GM19395 (cell line): ENCODE measurements around the gene ALDH3A1.

Experiments used
- ATAC-seq: cut with Tn5 transposase; IDR thresholded peaks from one replicate; pipeline ENCODE4 v1.9.1; 2021; ENCODE audit warnings: mild to moderate bottlenecking, moderate library complexity; ENCODE audit not compliant: unreplicated experiment

Gene ALDH3A1

DNA sequence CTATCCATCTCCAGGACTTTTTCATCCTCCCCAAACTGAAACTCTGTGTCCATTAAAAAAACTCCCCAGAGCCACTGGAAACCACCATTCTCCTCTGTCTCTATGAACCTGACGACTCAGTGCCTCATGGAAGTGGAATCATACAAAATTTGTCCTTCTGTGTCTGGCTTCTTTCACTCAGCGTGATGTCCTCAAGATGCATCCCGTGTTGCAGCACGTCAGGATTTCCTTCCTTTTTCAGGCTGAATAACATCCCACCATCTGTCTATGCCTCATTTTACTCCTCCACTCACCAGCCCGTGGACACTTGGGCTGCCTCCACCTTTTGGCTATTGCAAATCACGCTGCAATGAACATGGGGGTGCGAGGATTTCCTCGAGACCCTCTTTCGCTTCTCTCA is 12.6 kb upstream of the ALDH3A1 start:
- no peak for ATAC-seq

DNA sequence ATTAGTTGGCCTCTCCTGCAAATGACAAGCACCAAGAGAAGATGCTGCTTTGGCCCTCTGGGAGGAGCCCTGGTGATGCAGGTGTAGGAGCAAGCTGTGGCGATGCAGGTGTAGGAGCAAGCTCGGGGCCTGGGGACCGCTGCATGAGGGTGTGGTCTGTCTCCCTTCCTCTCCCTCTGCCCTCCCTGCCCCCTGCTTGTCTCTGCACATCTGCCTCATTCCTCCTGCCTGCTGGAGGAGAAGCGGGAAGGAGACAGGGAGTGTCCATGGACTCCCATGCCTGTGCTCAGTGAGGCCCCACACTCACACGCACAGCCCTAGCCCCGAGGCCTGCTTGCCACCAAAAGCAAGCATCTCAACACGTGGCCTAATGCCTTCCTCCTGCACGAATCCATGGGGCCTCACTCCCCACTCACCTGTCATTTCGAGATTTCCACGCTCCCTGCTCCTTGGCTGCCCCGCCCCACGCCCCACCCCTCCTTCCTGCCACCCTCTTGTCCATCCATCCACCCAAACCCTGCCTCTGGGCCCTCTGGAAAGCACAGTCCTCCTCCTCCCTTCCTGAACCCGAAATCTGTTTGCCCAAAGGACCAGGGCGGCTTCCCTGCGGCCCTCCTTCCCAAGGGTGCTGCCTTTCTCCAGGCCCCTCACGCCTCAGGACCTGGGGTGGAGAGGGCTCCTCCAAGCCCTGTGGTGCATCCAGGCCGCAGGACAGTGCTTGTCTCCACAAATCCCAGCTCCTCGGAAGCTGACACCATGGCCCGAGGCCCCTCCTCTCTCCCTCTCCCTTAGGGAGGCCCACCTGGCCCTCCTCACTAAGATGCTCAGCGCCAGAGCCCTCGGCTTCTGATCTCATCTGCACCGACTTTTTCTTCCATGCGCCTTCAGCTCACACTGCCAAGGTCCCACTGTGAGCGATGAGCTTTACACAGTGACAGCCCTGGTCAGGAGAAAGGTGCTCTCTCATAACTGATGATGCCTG is 11.8 kb upstream of the ALDH3A1 start:
- ATAC-seq = no peak

DNA sequence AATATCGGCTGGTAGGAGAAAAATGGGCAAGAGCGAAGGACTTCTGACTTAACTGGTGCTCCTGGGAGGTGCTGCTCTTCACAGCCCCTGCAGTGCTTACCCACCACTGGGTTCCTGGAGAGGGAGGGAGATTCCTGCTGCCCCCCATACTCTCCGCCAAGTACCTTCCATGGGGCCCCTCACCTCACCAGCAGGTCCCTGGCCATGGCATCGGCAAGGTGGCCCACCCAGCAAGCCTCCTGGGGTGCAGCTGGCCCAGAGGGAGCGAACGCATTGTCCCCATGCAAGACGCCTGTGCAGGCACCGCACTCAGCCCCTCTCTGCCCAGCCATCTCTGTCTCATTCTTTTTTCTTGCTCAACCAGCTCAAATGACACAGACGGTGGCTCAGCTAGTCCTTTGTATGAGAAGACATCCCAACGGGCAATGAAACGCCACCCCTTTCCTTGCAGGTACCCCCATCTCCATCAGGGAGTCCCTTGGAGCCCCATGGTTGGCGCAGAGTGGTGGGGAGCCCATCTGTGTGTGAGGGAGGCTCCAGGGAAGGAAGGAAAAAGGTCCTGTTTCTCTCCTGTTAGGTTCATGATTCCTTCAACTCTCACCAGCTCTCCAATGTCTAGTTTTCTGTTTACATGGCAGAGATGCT is 9.6 kb upstream of the ALDH3A1 start:
- no peak for ATAC-seq

DNA sequence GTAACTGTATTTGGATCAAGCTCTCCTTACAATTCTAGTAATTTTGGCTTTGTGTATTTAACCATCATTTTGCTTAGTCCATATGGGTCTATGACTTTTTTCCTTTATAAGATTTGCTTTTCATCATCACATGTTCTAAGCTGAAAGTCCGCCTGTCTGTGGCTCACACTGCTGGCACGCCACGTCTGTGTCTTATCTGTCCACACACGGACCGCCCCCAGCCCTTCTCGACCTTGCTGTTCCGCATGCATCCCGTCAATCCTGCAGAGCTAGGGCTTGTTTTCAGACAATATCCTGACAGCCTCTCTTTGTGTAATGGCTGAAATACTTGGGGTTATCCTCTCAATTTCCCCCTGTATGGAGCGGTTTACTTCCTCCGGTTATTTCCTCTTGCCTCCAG is 8.4 kb upstream of the ALDH3A1 start:
- ATAC-seq = no peak

DNA sequence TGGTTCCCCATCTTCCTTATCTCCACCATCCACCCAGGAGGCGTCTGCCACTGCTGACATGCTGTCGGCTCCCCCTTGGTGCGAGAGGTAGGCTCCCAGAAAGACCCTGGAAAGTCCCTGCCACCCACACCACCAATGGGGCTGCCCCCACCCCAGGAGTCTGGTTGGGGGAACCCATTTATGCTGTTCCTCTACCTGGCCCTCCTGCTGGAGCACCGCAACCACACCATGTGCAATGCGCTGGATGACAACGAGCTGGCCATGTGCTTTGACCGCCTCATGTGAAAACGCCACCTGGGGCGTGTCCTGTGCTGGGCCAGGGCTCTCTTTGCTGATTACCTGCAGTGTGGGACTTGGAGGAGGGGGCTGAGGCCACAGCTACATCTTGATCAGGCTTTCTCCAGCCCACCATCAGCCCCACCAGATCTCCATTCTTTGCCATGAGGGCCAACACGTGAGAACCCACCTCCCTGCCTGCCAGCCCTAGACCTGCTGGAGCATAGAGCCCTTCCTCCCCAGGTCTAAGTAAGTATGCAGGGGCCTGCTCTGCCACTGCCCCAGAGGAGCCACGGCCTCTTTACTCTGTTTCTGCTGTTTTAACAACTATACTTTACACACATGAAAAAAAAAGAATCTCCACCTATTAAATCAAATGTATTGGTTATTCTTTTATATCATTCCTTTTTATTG is 7.9 kb upstream of the ALDH3A1 start:
- no peak for ATAC-seq

DNA sequence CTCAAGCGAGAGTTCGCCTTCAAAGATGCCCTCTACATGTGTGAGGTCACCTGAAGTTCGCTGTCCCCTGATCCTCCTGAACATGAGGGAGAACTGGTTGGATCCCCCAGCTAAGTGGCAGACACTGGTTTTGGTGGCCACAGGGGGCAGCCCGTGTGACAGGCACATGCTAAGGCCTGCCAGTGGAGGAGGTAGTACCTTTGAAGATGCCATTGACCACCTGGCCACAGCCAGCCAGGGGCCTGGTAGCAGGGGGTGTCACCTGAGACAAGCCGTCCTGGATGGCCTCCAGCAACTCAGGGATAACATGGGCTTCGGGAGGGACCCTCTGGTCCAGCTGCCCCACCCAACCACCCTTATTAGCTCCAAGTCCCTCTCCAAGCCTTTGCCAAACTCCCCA is 7.3 kb upstream of the ALDH3A1 start:
- ATAC-seq = no peak

DNA sequence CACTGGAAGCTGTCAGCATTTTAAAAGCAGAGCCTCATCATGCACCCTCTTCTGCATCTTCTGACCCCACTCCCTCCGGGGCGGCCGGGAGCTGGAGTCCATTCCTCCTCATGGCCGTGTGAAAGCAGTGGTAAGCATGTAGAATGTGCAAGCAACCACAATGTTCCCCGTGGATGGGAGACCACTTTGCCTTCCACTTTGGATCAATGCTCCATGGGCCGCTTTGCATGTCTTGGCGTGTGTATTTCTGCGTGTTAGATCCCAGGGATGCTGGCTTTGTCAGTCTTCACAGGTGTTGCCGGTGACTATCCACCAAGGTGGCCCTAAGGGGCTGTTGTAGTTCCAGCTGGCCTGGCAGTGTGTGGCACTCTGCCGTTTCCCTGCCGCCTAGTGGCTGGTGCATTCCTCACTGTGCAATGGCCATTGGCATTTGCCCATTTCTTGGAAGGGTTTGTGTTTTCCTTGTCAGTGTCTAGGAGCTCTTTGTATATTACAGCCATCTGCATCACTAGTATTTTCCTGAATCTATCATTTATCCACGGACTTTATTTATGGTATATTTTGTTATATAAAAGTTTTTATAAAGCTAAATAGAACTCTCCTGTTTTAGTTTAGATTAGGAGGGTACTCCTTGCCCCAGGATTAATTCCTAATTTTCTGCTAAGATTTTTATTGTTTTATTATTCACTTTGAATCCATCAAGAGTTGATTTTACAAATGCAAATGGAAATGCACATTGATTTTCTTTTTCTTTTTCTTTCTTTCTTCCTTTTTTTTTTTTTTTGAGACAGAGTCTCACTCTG is 5.8 kb upstream of the ALDH3A1 start:
- ATAC-seq = no peak

DNA sequence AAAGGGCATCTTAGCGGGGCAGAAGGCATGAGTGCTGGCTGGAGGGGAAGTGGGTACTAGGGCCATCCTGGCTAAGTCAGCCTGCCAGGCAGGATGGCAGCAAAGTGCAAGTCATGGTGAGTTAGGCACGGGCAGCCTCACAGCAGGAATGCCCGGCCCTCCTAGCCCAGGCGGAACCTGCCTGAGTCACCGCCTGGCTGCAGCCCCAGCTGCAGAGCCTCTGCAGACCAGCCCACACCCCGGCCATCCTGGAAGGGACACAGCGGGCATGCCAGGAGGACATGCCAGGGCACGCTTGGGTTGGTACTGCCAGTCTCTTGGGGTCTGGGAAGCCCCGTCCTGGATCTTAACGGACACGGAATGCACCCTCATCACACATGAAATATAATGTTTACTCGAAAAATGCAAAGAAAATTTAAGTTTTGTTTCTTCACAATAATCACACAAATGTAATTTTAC is 5.0 kb upstream of the ALDH3A1 start:
- ATAC-seq = no peak

DNA sequence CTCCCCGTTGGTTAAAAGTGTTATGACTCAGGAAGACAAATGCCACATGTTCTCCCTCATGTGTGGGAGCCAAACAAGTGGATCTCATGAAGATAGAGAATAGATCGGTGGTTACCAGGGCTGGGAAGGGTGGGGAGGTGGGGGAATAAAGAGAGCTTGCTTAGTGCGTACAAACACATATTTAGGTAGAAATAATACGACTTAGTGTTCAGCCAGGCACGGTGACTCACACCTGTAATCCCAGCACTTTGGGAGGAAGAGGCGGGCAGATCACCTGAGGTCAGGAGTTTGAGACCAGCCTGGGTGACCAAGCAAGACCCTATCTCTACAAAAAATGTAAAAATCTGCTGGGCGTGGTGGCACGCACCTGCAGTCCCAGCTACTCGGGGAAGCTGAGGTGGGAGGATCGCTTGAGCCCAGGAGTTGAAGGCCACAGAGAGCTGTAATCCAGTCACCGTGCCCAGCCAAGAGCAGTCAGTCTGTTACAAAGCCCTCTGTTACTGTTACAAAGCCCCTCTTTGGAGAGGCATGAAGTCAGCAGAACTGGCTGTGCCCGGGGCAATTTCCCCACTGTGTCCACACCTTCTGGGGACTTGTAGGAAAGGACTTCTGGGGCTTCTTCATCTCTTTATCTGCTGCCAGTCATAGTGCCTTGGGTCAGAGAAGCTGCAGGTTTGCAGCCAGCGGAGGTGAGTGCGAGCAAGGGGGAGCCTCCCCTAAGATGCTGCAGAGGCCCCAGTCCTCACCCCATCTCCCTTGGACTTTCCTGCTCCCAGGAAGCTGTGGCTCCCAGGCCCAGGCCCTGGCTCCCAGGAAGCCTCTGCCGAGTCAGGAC is 4.3 kb upstream of the ALDH3A1 start:
- ATAC-seq = no peak

DNA sequence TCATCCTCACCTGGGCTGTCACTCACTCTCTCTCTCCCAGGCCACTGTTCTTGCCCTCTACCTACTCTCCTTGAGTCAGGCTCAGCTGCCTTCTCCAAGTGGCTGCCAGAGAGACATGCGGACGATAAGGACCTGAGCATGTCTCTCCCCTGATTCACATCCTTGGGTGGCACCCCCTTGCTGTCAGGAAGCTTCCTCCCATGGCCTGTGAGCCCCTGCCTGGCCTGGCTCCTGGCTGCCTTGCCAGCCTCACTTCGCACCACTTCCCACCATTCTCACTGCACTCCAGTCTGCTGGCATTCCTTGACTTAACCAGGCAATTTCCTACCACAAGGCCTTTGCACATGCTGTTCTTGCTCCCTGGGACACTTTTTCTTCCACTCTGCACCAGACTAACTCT is 2.7 kb upstream of the ALDH3A1 start:
- ATAC-seq = no peak

DNA sequence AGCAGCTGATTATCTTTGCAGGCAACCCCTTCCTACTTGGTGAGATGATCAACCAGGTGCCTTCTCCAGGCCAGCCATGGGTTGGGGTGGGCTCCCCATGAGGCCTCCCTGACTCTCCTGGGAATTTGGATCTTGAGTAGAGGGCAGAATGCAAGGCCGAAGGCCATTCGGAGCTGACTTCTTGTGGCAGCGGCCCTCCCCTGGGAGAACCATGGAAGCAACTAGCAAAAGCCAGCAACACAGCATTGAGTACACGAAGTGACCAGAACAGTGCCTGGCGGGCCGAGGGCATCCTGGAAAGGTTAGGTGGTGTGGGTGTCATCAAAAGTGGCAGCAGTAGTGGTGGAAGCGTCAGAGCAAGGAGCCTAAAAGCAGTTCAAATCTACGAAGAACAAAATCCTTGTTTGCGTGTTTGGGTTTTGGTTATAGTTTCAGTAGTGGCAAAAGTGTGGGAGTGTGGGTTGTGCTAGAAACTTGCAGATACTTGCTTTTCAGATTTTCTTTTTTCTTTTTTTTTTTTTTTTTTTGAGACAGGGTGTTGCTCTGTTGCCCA is 2.0 kb upstream of the ALDH3A1 start:
- no peak for ATAC-seq

DNA sequence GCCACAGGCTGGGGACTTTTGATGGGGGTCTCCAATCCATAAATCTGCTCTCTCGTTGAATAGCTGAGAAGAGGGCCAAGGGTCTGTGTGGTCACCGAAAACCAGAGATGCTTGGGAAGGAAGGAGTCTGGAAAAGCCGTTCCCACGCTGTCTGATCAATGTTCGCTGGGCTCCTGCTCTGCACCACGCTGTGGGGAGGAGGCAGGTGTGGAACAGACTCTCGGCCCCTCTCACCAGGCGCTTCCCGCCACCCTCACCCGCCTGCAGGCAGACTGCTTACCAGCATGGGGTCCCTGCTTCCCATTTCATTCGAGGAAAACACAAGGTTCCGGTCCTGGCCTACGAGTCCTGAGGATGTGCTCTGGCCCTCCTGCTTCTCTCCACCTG is 702 bp upstream of the ALDH3A1 start:
- no peak for ATAC-seq

DNA sequence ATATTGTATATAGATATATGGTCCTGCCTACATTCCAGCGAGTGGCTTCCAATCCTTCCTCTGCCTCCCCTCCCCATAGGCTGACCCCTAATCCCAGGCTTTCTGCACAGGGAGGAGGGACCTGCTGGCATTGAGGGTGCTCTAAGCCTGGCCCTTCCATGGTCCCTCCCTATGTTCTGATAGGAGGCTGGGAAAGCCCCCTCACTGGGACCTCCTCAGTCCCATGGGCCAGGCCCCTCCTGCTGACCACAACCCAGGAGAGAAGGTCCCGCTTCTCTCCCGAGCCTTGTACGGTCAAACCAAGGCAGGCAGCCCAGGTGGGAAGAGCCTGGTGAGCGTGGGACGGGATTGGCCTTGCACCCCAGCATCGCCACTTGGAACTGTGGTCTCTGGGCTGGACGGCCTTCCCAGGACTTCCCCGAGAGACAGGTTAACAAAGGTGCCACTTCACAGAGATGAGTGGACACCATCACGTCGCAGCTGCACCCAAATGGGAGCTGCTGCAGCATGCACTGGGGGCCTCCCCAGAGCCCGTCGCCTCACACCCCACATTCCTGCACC is 859 bp downstream of the ALDH3A1 start:
- ATAC-seq = no peak

DNA sequence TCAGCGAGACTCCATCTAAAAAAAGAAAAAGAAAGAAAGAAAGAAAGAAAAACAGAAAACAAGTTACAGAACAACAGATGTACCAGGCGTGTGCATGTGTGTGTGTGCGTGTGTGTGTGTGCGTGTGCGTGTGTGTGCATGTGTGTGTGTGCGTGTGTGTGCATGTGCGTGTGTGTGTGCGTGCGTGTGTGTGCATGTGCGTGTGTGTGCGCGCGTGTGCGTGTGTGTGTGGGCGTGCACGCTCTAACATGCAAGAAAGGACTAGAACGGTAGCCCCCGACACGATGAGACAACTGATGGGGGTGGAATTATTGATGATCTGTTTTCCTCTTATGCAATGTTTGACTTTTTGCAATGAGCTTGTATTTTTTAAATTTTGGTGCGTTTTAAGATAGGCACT is 1.6 kb downstream of the ALDH3A1 start:
- ATAC-seq = no peak

DNA sequence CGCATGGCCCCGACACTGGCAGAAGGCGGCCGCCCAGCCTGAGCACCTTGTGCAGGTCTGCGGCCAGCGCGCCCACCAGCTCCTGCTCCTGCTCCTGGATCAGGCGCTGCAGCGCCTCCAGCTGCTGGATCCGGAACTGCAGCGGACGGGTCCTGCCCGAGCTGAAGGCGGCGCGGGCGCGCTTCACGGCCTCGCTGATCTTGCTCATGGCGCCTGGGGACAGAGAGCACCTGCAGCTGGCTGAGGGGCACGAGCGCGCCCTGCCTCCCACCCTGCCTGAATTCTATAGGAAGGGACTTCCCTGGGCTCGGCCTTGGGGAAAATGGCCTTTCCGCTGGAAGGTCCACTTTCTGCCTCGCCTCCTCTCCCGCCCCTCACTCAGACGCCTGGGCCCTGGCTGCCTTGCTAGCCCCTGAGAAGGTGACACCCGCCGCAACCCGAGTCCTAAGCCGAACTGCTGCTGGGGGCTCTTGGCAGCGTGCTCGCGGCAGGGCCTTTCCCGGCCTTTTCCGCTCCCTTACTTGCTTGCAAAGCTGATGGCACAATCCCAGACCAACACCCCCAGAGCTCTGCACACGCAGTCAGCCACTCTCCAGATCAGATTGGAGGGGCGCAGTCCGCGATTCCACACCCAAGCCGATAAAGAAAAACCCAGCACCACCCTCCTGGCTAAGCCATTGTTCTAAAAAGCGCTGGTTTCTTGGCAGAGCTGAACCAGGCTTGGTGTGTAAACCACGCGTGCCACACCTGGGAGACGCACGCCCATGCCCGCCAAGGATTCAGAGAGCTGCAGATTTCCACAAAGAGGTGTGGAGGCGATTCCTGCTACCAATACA is 3.0 kb downstream of the ALDH3A1 start:
- peak; percentile 66 for ATAC-seq

DNA sequence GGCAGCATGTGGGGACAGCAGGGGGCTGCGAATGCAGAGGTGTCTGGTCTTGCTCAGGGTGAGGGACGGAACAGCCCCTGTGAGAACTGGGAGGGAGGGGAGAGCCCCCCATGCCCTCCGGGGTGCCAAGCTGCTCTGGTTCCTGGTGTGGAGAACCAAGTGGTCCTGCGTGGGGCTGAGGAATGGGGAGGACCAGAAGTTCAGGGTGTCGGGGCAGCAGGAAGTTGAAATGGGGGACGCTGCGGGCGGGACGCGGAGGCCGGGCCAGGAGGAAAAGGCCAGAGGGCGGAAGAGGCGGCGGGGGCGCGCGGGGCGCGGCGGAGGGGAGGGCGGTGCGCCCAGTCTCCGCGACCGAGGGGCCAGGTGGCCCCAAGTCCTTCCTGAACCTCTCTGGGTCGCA is 3.6 kb downstream of the ALDH3A1 start:
- ATAC-seq = no peak

DNA sequence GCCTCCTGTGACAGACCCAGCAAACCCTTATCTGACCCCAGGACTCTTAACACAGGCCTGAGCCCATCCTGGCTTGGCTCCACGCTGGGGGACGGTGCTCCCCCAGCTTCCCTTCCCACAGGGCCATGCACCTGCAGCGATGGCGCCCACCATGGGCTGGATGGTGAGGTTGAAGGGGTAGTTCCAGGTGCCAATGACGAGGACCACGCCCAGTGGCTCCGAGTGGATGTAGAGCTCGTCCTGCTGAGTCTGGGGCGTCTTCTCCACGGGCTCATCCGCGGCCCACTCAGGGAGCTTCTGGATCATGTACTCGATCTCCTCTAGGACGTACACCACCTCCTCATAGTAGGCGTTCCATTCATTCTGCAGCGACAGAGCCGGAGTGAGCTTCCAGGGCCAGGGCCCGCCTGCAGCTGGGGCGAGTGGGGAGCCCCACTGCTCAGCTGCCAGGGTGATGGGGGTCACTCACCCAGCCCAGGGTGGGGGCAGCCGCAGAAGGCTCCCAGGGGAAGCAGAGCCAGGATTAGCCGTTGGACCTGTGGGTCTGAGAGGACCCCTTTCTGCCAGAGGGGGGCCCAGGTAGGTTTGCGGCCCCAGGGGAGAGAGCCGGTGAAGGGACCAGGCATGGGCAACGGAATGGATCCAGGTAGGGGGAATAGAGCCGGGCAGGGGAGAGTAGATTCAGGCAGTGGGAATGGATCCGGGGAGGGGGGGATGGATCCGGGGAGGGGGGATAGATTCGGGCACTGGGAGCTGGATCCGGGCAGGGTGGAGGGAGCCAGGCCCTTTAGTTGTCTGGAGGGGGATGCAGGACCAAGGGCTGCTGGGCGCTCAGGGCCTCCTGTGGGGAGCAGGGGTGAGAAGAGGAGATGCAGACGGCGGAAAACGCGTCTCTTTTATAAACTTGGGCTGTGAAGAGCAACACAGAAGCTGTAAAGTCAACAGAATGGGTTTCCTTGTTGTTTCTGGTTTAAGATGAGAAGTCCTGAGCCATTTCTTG is 4.7 kb downstream of the ALDH3A1 start:
- no peak for ATAC-seq
